Measurements from ENCODE around the gene RHOT1. TPM values are rescaled to one million over a fixed set of nuclear protein-coding genes. Genes with fewer than 3 reads are reported as not detected.

RHOT1 gene
- total RNA-seq, 1 donor = 47.0 TPM

GRCh38 chr17:32266389-32267301 lies 124.3 kb downstream of the RHOT1 start:
- Histone ChIP-seq H3K4me2 (ENCODE audit: insufficient read depth, low read length) (peak overlapping the region; percentile 55), H3K27ac (ENCODE audit: low read depth, low read length) (no peak overlapping the region), H4K20me1 (ENCODE audit: insufficient read depth, low read length) (no peaks in the 10 kb centered on the region), H3K27me3 (ENCODE audit: insufficient read depth, low read length) (peaks cover 72% of the 10 kb centered on the region), H3K9me3 (ENCODE audit: low read depth, low read length) (no peaks in the 10 kb centered on the region), H3K4me3 (ENCODE audit: insufficient read depth, low read length) (peak overlapping the region; percentile 35), H3K36me3 (ENCODE audit: insufficient read depth, low read length) (no peaks in the 10 kb centered on the region), H3K79me2 (ENCODE audit: insufficient read depth, low read length) (no peaks in the 10 kb centered on the region), H2AFZ (ENCODE audit: low read length) (no peak overlapping the region), H3K4me1 (ENCODE audit: insufficient read depth, low read length) (peaks cover 5% of the 10 kb centered on the region)
- DNase-seq (ENCODE audit: insufficient read length, low spot score, missing footprints) = peak; percentile 83
- TF ChIP-seq CTCF (IDR thresholded peaks at IDR 0.05; ENCODE audit: extremely low read depth, low read depth, low read length) = no peak

- H3K27me3 ChIP-seq (ENCODE audit: insufficient read depth, low read length) = peaks cover 62% of the 10 kb centered on the region
- no peak overlapping the region for H2AFZ ChIP-seq (ENCODE audit: low read length)
- no peak overlapping the region for H3K27ac ChIP-seq (ENCODE audit: low read depth, low read length)
- no peaks in the 10 kb centered on the region for H4K20me1 ChIP-seq (ENCODE audit: insufficient read depth, low read length)
- TF ChIP-seq CTCF (IDR thresholded peaks at IDR 0.05; ENCODE audit: extremely low read depth, low read depth, low read length) = no peak
- DNase-seq (ENCODE audit: insufficient read length, low spot score, missing footprints) = peak; percentile 89
- H3K36me3 ChIP-seq (ENCODE audit: insufficient read depth, low read length) = no peaks in the 10 kb centered on the region
- H3K9me3 ChIP-seq (ENCODE audit: low read depth, low read length) = no peaks in the 10 kb centered on the region
- no peak overlapping the region for H3K4me3 ChIP-seq (ENCODE audit: insufficient read depth, low read length)
- no peak overlapping the region for H3K4me2 ChIP-seq (ENCODE audit: insufficient read depth, low read length)
- H3K4me1 ChIP-seq (ENCODE audit: insufficient read depth, low read length) = peaks cover 5% of the 10 kb centered on the region
- no peaks in the 10 kb centered on the region for H3K79me2 ChIP-seq (ENCODE audit: insufficient read depth, low read length)
Measured at GRCh38 chr17:32267690-32268205, 125.4 kb downstream of the RHOT1 start.

- Histone ChIP-seq H3K4me2 (ENCODE audit: insufficient read depth, low read length) (no peak overlapping the region), H2AFZ (ENCODE audit: low read length) (no peak overlapping the region), H3K27ac (ENCODE audit: low read depth, low read length) (no peak overlapping the region), H3K9me3 (ENCODE audit: low read depth, low read length) (no peaks in the 10 kb centered on the region), H3K4me3 (ENCODE audit: insufficient read depth, low read length) (no peak overlapping the region), H3K27me3 (ENCODE audit: insufficient read depth, low read length) (peaks cover 56% of the 10 kb centered on the region), H3K4me1 (ENCODE audit: insufficient read depth, low read length) (peaks cover 5% of the 10 kb centered on the region), H4K20me1 (ENCODE audit: insufficient read depth, low read length) (no peaks in the 10 kb centered on the region), H3K36me3 (ENCODE audit: insufficient read depth, low read length) (no peaks in the 10 kb centered on the region), H3K79me2 (ENCODE audit: insufficient read depth, low read length) (no peaks in the 10 kb centered on the region)
- peak; percentile 55 for DNase-seq (ENCODE audit: insufficient read length, low spot score, missing footprints)
- TF ChIP-seq CTCF (IDR thresholded peaks at IDR 0.05; ENCODE audit: extremely low read depth, low read depth, low read length) = no peak
Measured at GRCh38 chr17:32268734-32269288, 126.5 kb downstream of the RHOT1 start.

- Histone ChIP-seq H3K79me2 (ENCODE audit: insufficient read depth, low read length) (no peaks in the 10 kb centered on the region), H3K4me2 (ENCODE audit: insufficient read depth, low read length) (no peak overlapping the region), H3K36me3 (ENCODE audit: insufficient read depth, low read length) (no peaks in the 10 kb centered on the region), H3K27me3 (ENCODE audit: insufficient read depth, low read length) (peaks cover 51% of the 10 kb centered on the region), H3K9me3 (ENCODE audit: low read depth, low read length) (no peaks in the 10 kb centered on the region), H4K20me1 (ENCODE audit: insufficient read depth, low read length) (no peaks in the 10 kb centered on the region), H3K4me1 (ENCODE audit: insufficient read depth, low read length) (peaks cover 5% of the 10 kb centered on the region), H3K27ac (ENCODE audit: low read depth, low read length) (no peak overlapping the region), H3K4me3 (ENCODE audit: insufficient read depth, low read length) (no peak overlapping the region), H2AFZ (ENCODE audit: low read length) (no peak overlapping the region)
- DNase-seq (ENCODE audit: insufficient read length, low spot score, missing footprints) = peak; percentile 57
- TF ChIP-seq CTCF (IDR thresholded peaks at IDR 0.05; ENCODE audit: extremely low read depth, low read depth, low read length) = no peak
Measured at GRCh38 chr17:32269377-32269776, 127.1 kb downstream of the RHOT1 start.

Data from osteoblast (primary cell).